Immature natural killer cell (primary cell): ENCODE results near the gene TPST1. TPM values are rescaled to one million over a fixed set of nuclear protein-coding genes. Genes with fewer than 3 reads are reported as not detected.
"Not testable (repeated sequence)": the region's sequence is repeated elsewhere in the genome, so short reads cannot be mapped to it uniquely, and the experiment has no call there.

ENCODE experiments used
- DNase-seq, 3 donors: peaks; one replicate each; pipeline ENCODE4 v3.0.0; 2022; ENCODE audit warnings: mixed read lengths in 1 of 3
- H3K27ac Mint-ChIP-seq, 6 donors: one replicate each; pipeline ENCODE4 v1.8.0; 2020; ENCODE audit warnings: mixed read lengths in 6 of 6, mild to moderate bottlenecking in 5 of 6, inconsistent platforms in 4 of 6, moderate library complexity in 3 of 6
- H3K27me3 Mint-ChIP-seq, 3 donors: one replicate each; pipeline ENCODE4 v1.8.0; 2020 to 2021; ENCODE audit warnings: low read depth in 3 of 3, mild to moderate bottlenecking in 3 of 3, mixed read lengths in 3 of 3, moderate library complexity in 3 of 3, inconsistent platforms in 1 of 3
- H3K36me3 Mint-ChIP-seq, 3 donors: one replicate each; pipeline ENCODE4 v1.8.0; 2020; ENCODE audit warnings: mixed read lengths in 3 of 3, inconsistent platforms in 2 of 3, mild to moderate bottlenecking in 2 of 3
- H3K4me1 Mint-ChIP-seq, 2 donors: one replicate each; pipeline ENCODE4 v1.8.0; 2020; ENCODE audit warnings: inconsistent platforms in 2 of 2, mild to moderate bottlenecking in 2 of 2, mixed read lengths in 2 of 2, moderate library complexity in 1 of 2
- H3K4me3 Mint-ChIP-seq, 5 donors: one replicate each; pipeline ENCODE4 v1.8.0; 2020; ENCODE audit warnings: mild to moderate bottlenecking in 5 of 5, mixed read lengths in 5 of 5, inconsistent platforms in 3 of 5, moderate library complexity in 3 of 5
- H3K9me3 Mint-ChIP-seq, 6 donors: one replicate each; pipeline ENCODE4 v1.8.0; 2020; ENCODE audit warnings: mild to moderate bottlenecking in 6 of 6, mixed read lengths in 6 of 6, inconsistent platforms in 4 of 6, moderate library complexity in 3 of 6
- polyA plus RNA-seq, 3 donors: library from polyadenylated mRNA; unstranded; fragments of 300-500 nt; fragmentation: Illumina TruSeq; gene quantifications; one replicate each; pipeline ENCODE4 v1.2.3, GENCODE V29; 2021

Gene TPST1
- polyA plus RNA-seq, 3 donors from 2014 or later: 2.4 to 3.9 (median 3.2) TPM

DNA sequence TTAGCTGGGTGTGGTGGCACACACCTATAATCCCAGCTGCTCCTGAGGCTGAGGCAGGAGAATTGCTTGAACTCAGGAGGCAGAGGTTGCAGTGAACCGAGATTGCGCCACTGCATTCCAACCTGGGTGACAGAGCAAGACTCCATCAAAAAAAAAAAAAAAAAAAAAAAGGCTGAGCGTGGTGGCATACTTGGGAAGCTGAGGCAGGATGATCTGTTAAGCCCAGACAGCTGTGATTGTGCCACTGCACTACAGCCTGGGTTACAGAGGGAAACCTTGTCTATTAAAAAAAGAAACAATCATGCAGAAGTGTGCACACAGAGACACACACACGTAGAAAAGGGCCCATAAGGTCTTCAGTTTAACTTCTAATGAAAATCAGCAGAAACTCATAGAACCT lies 150.6 kb downstream of the TPST1 start:
- H3K4me1 Mint-ChIP-seq: no peaks in the 10 kb centered on the region
- H3K27me3 Mint-ChIP-seq: peaks cover 0 to 5% (median 2%) of the 10 kb centered on the region in 3 donors
- no peak overlapping the region for H3K27ac Mint-ChIP-seq
- H3K4me3 Mint-ChIP-seq: no peak overlapping the region
- H3K9me3 Mint-ChIP-seq: no peaks in the 10 kb centered on the region
- H3K36me3 Mint-ChIP-seq: no peaks in the 10 kb centered on the region
- DNase-seq: no peak

DNA sequence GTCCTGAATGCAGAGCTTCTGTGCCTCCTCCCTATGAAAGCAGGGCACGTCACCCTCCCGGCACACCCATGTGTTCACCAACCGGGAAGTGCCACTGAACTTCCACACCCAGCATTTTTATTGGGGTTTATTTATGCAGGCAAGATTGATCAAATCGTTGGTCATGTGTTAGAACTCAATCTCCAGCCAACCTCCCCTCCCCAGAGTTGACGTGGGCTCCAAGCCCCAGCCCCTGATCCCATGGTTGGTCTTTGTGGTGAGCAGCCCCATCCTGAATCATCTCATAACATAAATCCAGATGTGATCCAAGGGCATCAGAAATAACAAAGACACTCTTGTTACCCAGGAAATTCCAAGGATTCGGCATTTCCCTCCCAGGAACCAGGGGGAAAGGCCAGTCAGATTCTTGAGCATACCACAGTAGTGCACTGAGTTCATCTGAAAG lies 151.2 kb downstream of the TPST1 start:
- H3K36me3 Mint-ChIP-seq: no peaks in the 10 kb centered on the region
- H3K9me3 Mint-ChIP-seq: no peaks in the 10 kb centered on the region
- H3K27ac Mint-ChIP-seq: no peak overlapping the region
- DNase-seq: no peak
- peaks cover 0 to 5% (median 2%) of the 10 kb centered on the region in 3 donors for H3K27me3 Mint-ChIP-seq
- no peak overlapping the region for H3K4me3 Mint-ChIP-seq
- H3K4me1 Mint-ChIP-seq: no peaks in the 10 kb centered on the region

- DNase-seq: no peak
- no peak overlapping the region for H3K4me3 Mint-ChIP-seq
- H3K9me3 Mint-ChIP-seq: no peaks in the 10 kb centered on the region
- no peaks in the 10 kb centered on the region for H3K36me3 Mint-ChIP-seq
- no peaks in the 10 kb centered on the region for H3K4me1 Mint-ChIP-seq
- peaks cover 0 to 5% (median 2%) of the 10 kb centered on the region in 3 donors for H3K27me3 Mint-ChIP-seq
- H3K27ac Mint-ChIP-seq: no peak overlapping the region
Measured at GRCh38 chr7:66357087-66357486, 152.0 kb downstream of the TPST1 start.

GRCh38 chr7:66359656-66360211 lies 154.6 kb downstream of the TPST1 start:
- Mint-ChIP-seq H3K27me3 (peaks cover 0 to 1% (median 0%) of the 10 kb centered on the region in 3 donors), H3K27ac (no peak overlapping the region), H3K9me3 (no peaks in the 10 kb centered on the region), H3K4me1 (no peaks in the 10 kb centered on the region), H3K36me3 (no peaks in the 10 kb centered on the region), H3K4me3 (no peak overlapping the region)
- no peak for DNase-seq

- Mint-ChIP-seq H3K4me3 (no peak overlapping the region), H3K36me3 (no peaks in the 10 kb centered on the region), H3K9me3 (no peaks in the 10 kb centered on the region), H3K4me1 (no peaks in the 10 kb centered on the region), H3K27me3 (peaks cover 0 to 1% (median 0%) of the 10 kb centered on the region in 3 donors), H3K27ac (no peak overlapping the region)
- no peak for DNase-seq
Measured at GRCh38 chr7:66362136-66362535, 157.0 kb downstream of the TPST1 start.

DNA sequence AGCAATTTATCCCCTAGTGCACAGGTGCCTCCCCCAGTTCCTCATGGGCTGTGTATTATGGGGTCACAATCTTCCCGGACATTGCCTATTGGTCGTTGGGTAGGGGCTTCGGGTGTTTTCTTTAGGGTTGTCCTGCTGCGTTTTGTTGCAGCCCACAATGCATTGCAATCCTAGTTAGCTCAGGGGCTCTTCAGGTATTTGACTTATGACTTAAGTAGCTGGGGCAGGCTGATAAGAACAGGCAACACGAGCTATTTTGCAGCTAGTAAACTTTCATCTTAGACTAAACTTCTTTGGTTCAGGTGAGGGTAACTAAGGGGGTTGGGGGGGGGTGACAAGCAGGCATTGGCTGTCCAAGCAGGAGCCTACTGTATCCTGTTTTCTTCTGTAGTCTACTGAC lies 158.5 kb downstream of the TPST1 start:
- Mint-ChIP-seq H3K4me3 (no peak overlapping the region), H3K36me3 (no peaks in the 10 kb centered on the region), H3K4me1 (no peaks in the 10 kb centered on the region), H3K9me3 (no peaks in the 10 kb centered on the region), H3K27ac (no peak overlapping the region), H3K27me3 (no peaks in the 10 kb centered on the region)
- DNase-seq: no peak

- not testable (repeated sequence) for H3K27me3 Mint-ChIP-seq, H3K4me1 Mint-ChIP-seq, H3K27ac Mint-ChIP-seq, DNase-seq, H3K4me3 Mint-ChIP-seq, H3K9me3 Mint-ChIP-seq, H3K36me3 Mint-ChIP-seq
Measured at GRCh38 chr7:66365031-66365430, 159.9 kb downstream of the TPST1 start.

DNA sequence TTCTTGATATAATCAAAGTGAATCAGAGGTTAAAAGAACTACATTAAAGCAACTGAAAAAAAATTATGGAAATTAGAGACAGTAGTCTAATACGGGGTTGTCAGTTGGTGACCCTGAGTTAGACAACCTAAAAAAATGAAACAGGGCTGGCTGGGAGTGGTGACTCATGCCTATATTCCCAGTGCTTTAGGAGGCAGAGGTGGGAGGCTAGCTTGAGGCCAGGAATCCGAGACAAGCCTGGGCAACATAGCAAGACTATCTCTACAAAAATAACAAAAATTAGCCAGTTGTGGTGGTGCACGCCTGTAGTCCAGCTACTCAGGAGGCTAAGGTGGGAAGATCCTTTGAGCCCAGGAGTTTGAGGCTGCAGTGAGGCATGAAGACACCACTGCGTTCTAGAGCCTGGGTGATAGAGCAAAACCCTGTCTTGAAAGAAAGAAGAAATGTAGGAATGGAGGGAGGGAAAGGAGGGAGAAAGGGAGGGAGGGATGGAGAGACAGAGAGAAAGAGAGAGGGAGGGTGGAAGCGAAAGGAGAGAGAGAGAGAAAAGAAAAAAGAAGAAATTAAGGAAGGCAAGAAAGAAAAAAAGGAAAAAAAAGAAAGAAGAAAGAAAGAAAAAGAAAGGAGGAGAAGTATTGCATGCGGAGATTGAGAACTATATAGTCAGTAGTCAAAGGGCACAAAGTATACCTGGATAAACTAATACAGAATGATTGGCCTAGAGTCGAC lies 166.1 kb downstream of the TPST1 start:
- H3K27me3 Mint-ChIP-seq: peaks cover 0 to 1% (median 0%) of the 10 kb centered on the region in 3 donors
- H3K36me3 Mint-ChIP-seq: peaks cover 3 to 7% (median 4%) of the 10 kb centered on the region in 3 donors
- no peak overlapping the region for H3K27ac Mint-ChIP-seq
- no peak for DNase-seq
- H3K9me3 Mint-ChIP-seq: no peaks in the 10 kb centered on the region
- no peak overlapping the region for H3K4me3 Mint-ChIP-seq
- no peaks in the 10 kb centered on the region for H3K4me1 Mint-ChIP-seq

DNA sequence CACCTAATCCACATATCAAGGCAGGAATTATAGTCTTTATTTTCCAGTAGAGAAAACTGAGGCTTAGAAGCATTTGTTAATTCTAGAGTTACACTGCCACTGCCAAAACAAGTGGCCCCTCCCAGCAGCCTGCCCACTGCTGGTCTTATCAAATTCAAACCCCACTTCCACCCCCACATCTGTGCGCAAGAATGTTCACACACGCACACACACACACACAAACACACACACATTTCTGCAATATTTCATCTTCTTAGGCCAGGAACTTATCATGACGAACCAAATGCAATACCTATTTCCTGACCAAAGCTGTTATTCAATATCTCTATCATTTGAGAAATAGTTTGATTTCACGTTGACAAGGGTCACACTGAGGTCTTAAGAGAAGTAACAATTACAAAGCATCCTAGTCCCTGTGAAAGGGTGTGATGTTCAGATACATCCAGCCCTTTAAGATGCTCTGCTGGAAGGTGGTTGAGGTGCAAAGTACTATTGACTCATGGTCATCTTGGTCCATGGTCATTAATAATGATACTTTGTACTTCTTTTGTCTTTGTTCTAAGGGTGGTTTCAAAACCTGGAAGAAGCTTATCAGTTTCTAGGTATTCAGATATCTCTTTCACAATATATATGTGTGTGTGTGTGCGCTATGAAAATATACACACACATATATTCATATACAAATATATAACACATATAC lies 169.2 kb downstream of the TPST1 start:
- Mint-ChIP-seq H3K27ac (peak overlapping the region in 1 of 6 donors; percentile 2), H3K36me3 (peaks cover 11 to 22% (median 14%) of the 10 kb centered on the region in 3 donors)
- not testable (repeated sequence) for H3K4me1 Mint-ChIP-seq, H3K4me3 Mint-ChIP-seq, H3K9me3 Mint-ChIP-seq, H3K27me3 Mint-ChIP-seq, DNase-seq

- peaks cover 16 to 34% (median 21%) of the 10 kb centered on the region in 3 donors for H3K36me3 Mint-ChIP-seq
- H3K27ac Mint-ChIP-seq: no peak overlapping the region
- H3K4me1 Mint-ChIP-seq: no peaks in the 10 kb centered on the region
- DNase-seq: no peak
- no peak overlapping the region for H3K4me3 Mint-ChIP-seq
- peaks cover 0 to 1% (median 0%) of the 10 kb centered on the region in 3 donors for H3K27me3 Mint-ChIP-seq
- no peaks in the 10 kb centered on the region for H3K9me3 Mint-ChIP-seq
Measured at GRCh38 chr7:66376264-66376945, 171.3 kb downstream of the TPST1 start.

GRCh38 chr7:66377045-66377444 lies 171.9 kb downstream of the TPST1 start:
- Mint-ChIP-seq H3K36me3 (peaks cover 19 to 34% (median 21%) of the 10 kb centered on the region in 3 donors), H3K27me3 (peaks cover 0 to 1% (median 0%) of the 10 kb centered on the region in 3 donors), H3K4me1 (no peaks in the 10 kb centered on the region), H3K27ac (no peak overlapping the region), H3K9me3 (no peaks in the 10 kb centered on the region), H3K4me3 (no peak overlapping the region)
- no peak for DNase-seq

- Mint-ChIP-seq H3K36me3 (peaks cover 21 to 39% (median 24%) of the 10 kb centered on the region in 3 donors), H3K27me3 (peaks cover 0 to 1% (median 0%) of the 10 kb centered on the region in 3 donors), H3K27ac (peak overlapping the region in 1 of 6 donors; percentile 20), H3K4me3 (no peak overlapping the region), H3K9me3 (no peaks in the 10 kb centered on the region), H3K4me1 (no peaks in the 10 kb centered on the region)
- no peak for DNase-seq
Measured at GRCh38 chr7:66377714-66378113, 172.6 kb downstream of the TPST1 start.

GRCh38 chr7:66379542-66380160 lies 174.5 kb downstream of the TPST1 start:
- Mint-ChIP-seq H3K27me3 (no peaks in the 10 kb centered on the region), H3K4me3 (no peak overlapping the region), H3K9me3 (no peaks in the 10 kb centered on the region), H3K36me3 (peaks cover 21 to 39% (median 24%) of the 10 kb centered on the region in 3 donors), H3K27ac (no peak overlapping the region), H3K4me1 (no peaks in the 10 kb centered on the region)
- DNase-seq: no peak
